Measurements from ENCODE around the gene CSRP1. TPM values are rescaled to one million over a fixed set of nuclear protein-coding genes. Genes with fewer than 3 reads are reported as not detected.

Gene CSRP1
- total RNA-seq, 1 donor from 2014 or later = 6.2 TPM

- peaks cover 6% of the 10 kb centered on the region for H3K36me3 Mint-ChIP-seq (ENCODE audit: unreplicated experiment)
- no peak for DNase-seq
- H3K27me3 Mint-ChIP-seq (ENCODE audit: unreplicated experiment) = peaks cover 13% of the 10 kb centered on the region
- peaks cover 5% of the 10 kb centered on the region for H3K9me3 Mint-ChIP-seq (ENCODE audit: unreplicated experiment)
- no peak for TF ChIP-seq CTCF (IDR thresholded peaks at IDR 0.05; ENCODE audit: partially characterized antibody, unreplicated experiment)
- peaks cover 7% of the 10 kb centered on the region for H3K4me1 Mint-ChIP-seq (ENCODE audit: low read depth, unreplicated experiment)
- H3K4me3 Mint-ChIP-seq (ENCODE audit: unreplicated experiment) = no peak overlapping the region
- H3K27ac Mint-ChIP-seq (ENCODE audit: unreplicated experiment) = no peak overlapping the region
Observed at GRCh38 chr1:201504799-201505502, 2.0 kb downstream of the CSRP1 start.

- Mint-ChIP-seq H3K27me3 (ENCODE audit: unreplicated experiment) (peaks cover 8% of the 10 kb centered on the region), H3K9me3 (ENCODE audit: unreplicated experiment) (peaks cover 3% of the 10 kb centered on the region), H3K4me3 (ENCODE audit: unreplicated experiment) (no peak overlapping the region), H3K4me1 (ENCODE audit: low read depth, unreplicated experiment) (peaks cover 7% of the 10 kb centered on the region), H3K27ac (ENCODE audit: unreplicated experiment) (no peak overlapping the region), H3K36me3 (ENCODE audit: unreplicated experiment) (peaks cover 2% of the 10 kb centered on the region)
- DNase-seq = no peak
- TF ChIP-seq CTCF (IDR thresholded peaks at IDR 0.05; ENCODE audit: partially characterized antibody, unreplicated experiment) = no peak
Observed at GRCh38 chr1:201504179-201504631, 2.7 kb downstream of the CSRP1 start.

GRCh38 chr1:201503397-201504176 is 3.3 kb downstream of the CSRP1 start:
- Mint-ChIP-seq H3K27me3 (ENCODE audit: unreplicated experiment) (peaks cover 11% of the 10 kb centered on the region), H3K4me1 (ENCODE audit: low read depth, unreplicated experiment) (peaks cover 7% of the 10 kb centered on the region), H3K36me3 (ENCODE audit: unreplicated experiment) (no peaks in the 10 kb centered on the region), H3K9me3 (ENCODE audit: unreplicated experiment) (no peaks in the 10 kb centered on the region), H3K27ac (ENCODE audit: unreplicated experiment) (no peak overlapping the region), H3K4me3 (ENCODE audit: unreplicated experiment) (no peak overlapping the region)
- DNase-seq = peak; percentile 43
- TF ChIP-seq CTCF (IDR thresholded peaks at IDR 0.05; ENCODE audit: partially characterized antibody, unreplicated experiment) = no peak

- H3K27me3 Mint-ChIP-seq (ENCODE audit: unreplicated experiment) = peaks cover 9% of the 10 kb centered on the region
- H3K4me1 Mint-ChIP-seq (ENCODE audit: low read depth, unreplicated experiment) = peaks cover 7% of the 10 kb centered on the region
- no peaks in the 10 kb centered on the region for H3K36me3 Mint-ChIP-seq (ENCODE audit: unreplicated experiment)
- peaks cover 2% of the 10 kb centered on the region for H3K9me3 Mint-ChIP-seq (ENCODE audit: unreplicated experiment)
- no peak for TF ChIP-seq CTCF (IDR thresholded peaks at IDR 0.05; ENCODE audit: partially characterized antibody, unreplicated experiment)
- H3K27ac Mint-ChIP-seq (ENCODE audit: unreplicated experiment) = no peak overlapping the region
- no peak overlapping the region for H3K4me3 Mint-ChIP-seq (ENCODE audit: unreplicated experiment)
- DNase-seq = no peak
Observed at GRCh38 chr1:201502511-201502857, 4.4 kb downstream of the CSRP1 start.

Measured in glutamatergic neuron (in vitro differentiated cells).